GM23338 (cell line): Measurements from ENCODE around the gene IL15RA. TPM values are rescaled to one million over a fixed set of nuclear protein-coding genes. Genes with fewer than 3 reads are reported as not detected.

Source experiments
- ATAC-seq: fragments of 200-7000 bp; cut with Tn5 transposase; 3 replicates; pipeline ENCODE4 v1.9.1; 2020
- DNase-seq: peaks from one replicate; pipeline ENCODE4 v3.0.0-alpha.2; 2015; ENCODE audit warnings: low spot score
- H2AFZ ChIP-seq: fragments of 200-600 bp; sonication (generic); 2 replicates; pipeline ENCODE4 v1.8.0; 2016; ENCODE audit warnings: antibody characterized with exemption, mild to moderate bottlenecking, moderate library complexity
- H3F3A ChIP-seq: fragments of 200-600 bp; sonication (generic); replicated peaks from 2 replicates; pipeline ENCODE4 v1.8.0; 2017; ENCODE audit warnings: antibody characterized with exemption, mixed run types, low read depth
- H3K27ac ChIP-seq: fragments of 200-600 bp; sonication (generic); 2 replicates; pipeline ENCODE4 v1.6.1; 2016; ENCODE audit warnings: low read depth
- H3K27me3 ChIP-seq: fragments of 200-600 bp; sonication (generic); 2 replicates; pipeline ENCODE4 v1.8.0; 2016; ENCODE audit warnings: mild to moderate bottlenecking, mixed run types, moderate library complexity; ENCODE audit not compliant: insufficient read depth
- H3K36me3 ChIP-seq: fragments of 200-600 bp; sonication (generic); 2 replicates; pipeline ENCODE4 v1.8.0; 2016; ENCODE audit warnings: mild to moderate bottlenecking; ENCODE audit not compliant: insufficient read depth
- H3K4me1 ChIP-seq: fragments of 200-600 bp; sonication (generic); 2 replicates; pipeline ENCODE4 v1.8.0; 2016; ENCODE audit warnings: mild to moderate bottlenecking, moderate library complexity; ENCODE audit not compliant: insufficient read depth
- H3K4me2 ChIP-seq: fragments of 200-600 bp; sonication (generic); 2 replicates; pipeline ENCODE4 v1.7.1; 2017; ENCODE audit warnings: mixed run types
- H3K4me3 ChIP-seq: fragments of 200-600 bp; sonication (generic); 2 replicates; pipeline ENCODE4 v1.6.1; 2016; ENCODE audit warnings: mixed run types
- H3K79me2 ChIP-seq: fragments of 200-600 bp; sonication (generic); replicated peaks from 2 replicates; pipeline ENCODE4 v1.8.0; 2017; ENCODE audit warnings: mild to moderate bottlenecking; ENCODE audit not compliant: insufficient read depth
- H3K9me2 ChIP-seq: fragments of 200-600 bp; sonication (generic); 2 replicates; pipeline ENCODE4 v1.8.0; 2017; ENCODE audit not compliant: insufficient read depth
- H4K20me1 ChIP-seq: fragments of 200-600 bp; sonication (generic); replicated peaks from 2 replicates; pipeline ENCODE4 v1.8.0; 2017; ENCODE audit warnings: mild to moderate bottlenecking; ENCODE audit not compliant: insufficient read depth
- H3K27ac Mint-ChIP-seq: 2 replicates; pipeline ENCODE4 v1.8.0; 2020; ENCODE audit warnings: inconsistent platforms, mild to moderate bottlenecking, moderate library complexity, mixed read lengths
- H3K27me3 Mint-ChIP-seq: 3 replicates; pipeline ENCODE4 v1.8.0; 2022; ENCODE audit warnings: low read depth, mild to moderate bottlenecking, moderate library complexity, mixed read lengths, inconsistent platforms; ENCODE audit not compliant: insufficient read depth, poor library complexity
- H3K36me3 Mint-ChIP-seq: 3 replicates; pipeline ENCODE4 v1.8.0; 2021; ENCODE audit warnings: low read depth, mild to moderate bottlenecking, inconsistent platforms, moderate library complexity, mixed read lengths
- H3K4me1 Mint-ChIP-seq: 3 replicates; pipeline ENCODE4 v1.8.0; 2020; ENCODE audit warnings: mild to moderate bottlenecking, inconsistent platforms, mixed read lengths
- H3K4me3 Mint-ChIP-seq: 3 replicates; pipeline ENCODE4 v1.8.0; 2021; ENCODE audit warnings: moderate library complexity, mild to moderate bottlenecking, inconsistent platforms, mixed read lengths
- H3K9me3 Mint-ChIP-seq: 3 replicates; pipeline ENCODE4 v1.8.0; 2020; ENCODE audit warnings: moderate library complexity, mild to moderate bottlenecking, inconsistent platforms, mixed read lengths
- CREB1 ChIP-seq: fragments of 250-450 bp; sonication (Bioruptor Pico); IDR thresholded peaks from 2 replicates; pipeline ENCODE4 v1.5.0; 2020; ENCODE audit warnings: low read depth, mild to moderate bottlenecking, moderate library complexity
- CTCF ChIP-seq, 2 experiments: fragments of 200-600 bp in 1 of 2; sonication (generic) in 1 of 2; conservative IDR thresholded peaks; 2 replicates each; pipeline versions ENCODE4 v1.5.1 to v1.6.1; 2016 to 2017; ENCODE audit warnings: antibody characterized with exemption in 2 of 2, low read depth in 2 of 2, mild to moderate bottlenecking in 2 of 2, moderate library complexity in 1 of 2
- EZH2 ChIP-seq: fragments of 200-600 bp; sonication (generic); IDR thresholded peaks from one replicate; pipeline ENCODE4 v1.8.0; 2017; ENCODE audit warnings: antibody characterized with exemption, mild to moderate bottlenecking, low read depth; ENCODE audit not compliant: unreplicated experiment
- EZH2phosphoT487 ChIP-seq: fragments of 200-600 bp; sonication (generic); IDR thresholded peaks from one replicate; pipeline ENCODE4 v1.8.1; 2018; ENCODE audit warnings: antibody characterized with exemption; ENCODE audit not compliant: unreplicated experiment
- JUNB ChIP-seq: IDR thresholded peaks from one replicate; pipeline ENCODE4 v1.6.1; 2016; ENCODE audit warnings: antibody characterized with exemption; ENCODE audit not compliant: unreplicated experiment
- POLR2AphosphoS5 ChIP-seq: IDR thresholded peaks from 2 replicates; pipeline ENCODE4 v1.6.1; 2016; ENCODE audit warnings: antibody characterized with exemption, low read depth
- REST ChIP-seq: IDR thresholded peaks from one replicate; pipeline ENCODE4 v1.6.1; 2018; ENCODE audit warnings: antibody characterized with exemption; ENCODE audit not compliant: unreplicated experiment
- ZNF114 ChIP-seq: fragments of 250-450 bp; sonication (Bioruptor Pico); IDR thresholded peaks from 2 replicates; pipeline ENCODE4 v1.5.0; 2020; ENCODE audit warnings: mild to moderate bottlenecking, moderate library complexity
- ZNF331 ChIP-seq: fragments of 250-450 bp; sonication (Bioruptor Pico); IDR thresholded peaks from 2 replicates; pipeline ENCODE4 v1.5.0; 2020; ENCODE audit warnings: low read depth, mild to moderate bottlenecking, moderate library complexity
- polyA plus RNA-seq: library from polyadenylated mRNA; unstranded; fragments of >200 nt; fragmentation: Nextera tagmentation; extraction: Ambion mirVana; gene quantifications from 2 replicates; pipeline ENCODE4 v1.2.1, GENCODE V29; 2016
- total RNA-seq: library from RNA; depleted of rRNA; stranded (reverse); fragments of >200 nt; shearing (Covaris generic); gene quantifications from 2 replicates; pipeline ENCODE4 v1.2.3, GENCODE V29; 2014
- TF ChIP-seq, protein P1 (sequence below): IDR thresholded peaks from 2 replicates; pipeline ENCODE4 v1.6.1; 2016; ENCODE audit warnings: antibody characterized with exemption

The IL15RA gene
- total and polyA plus RNA-seq, 2 experiments from 2014 or later = 1.6 to 2.2 TPM

- no peak for TF ChIP-seq REST
Measured at GRCh38 chr10:5971886-5972285, 5.5 kb downstream of the IL15RA start (continued).

DNA sequence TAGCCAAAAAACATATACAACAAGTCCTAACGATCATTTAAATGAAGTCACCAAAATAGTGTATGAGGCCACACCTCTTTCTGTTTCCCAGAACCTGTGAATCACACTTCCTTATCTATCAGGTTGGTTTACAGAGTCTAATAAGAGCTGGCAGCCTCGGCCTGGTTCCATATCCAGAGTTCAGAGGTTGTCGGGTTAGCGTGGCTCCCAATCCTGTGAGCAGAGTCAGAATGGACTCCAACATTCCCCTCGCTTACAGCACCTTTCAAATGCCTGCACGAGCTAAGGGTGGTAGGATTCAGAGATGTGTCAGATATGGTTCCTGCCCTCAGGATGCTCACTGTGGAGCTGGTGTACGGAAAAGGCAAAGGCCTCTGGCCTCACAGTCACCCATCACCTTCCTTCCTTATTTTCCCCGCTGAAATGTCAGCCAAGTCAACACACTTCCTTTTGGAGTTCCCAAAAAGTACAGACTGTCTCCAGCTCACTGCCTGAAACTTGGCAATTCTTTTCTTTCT, 6.0 kb downstream of the IL15RA start:
- 0 out of 2 replicates have a peak, but pooled peaks cover 3% of the 10 kb centered on the region for H3F3A ChIP-seq
- no peak overlapping the region for H3K4me3 ChIP-seq
- H3K79me2 ChIP-seq = no peaks in the 10 kb centered on the region
- no peaks in the 10 kb centered on the region for H4K20me1 ChIP-seq
- no peak for ATAC-seq
- peaks cover 4% of the 10 kb centered on the region for H3K4me1 Mint-ChIP-seq
- H3K27ac ChIP-seq = no peak overlapping the region
- H2AFZ ChIP-seq = no peak overlapping the region
- no peaks in the 10 kb centered on the region for H3K9me2 ChIP-seq
- H3K36me3 ChIP-seq = no peaks in the 10 kb centered on the region
- H3K9me3 Mint-ChIP-seq = no peaks in the 10 kb centered on the region; the same call in 2 of the 3 replicates
- H3K4me2 ChIP-seq = no peak overlapping the region
- no peaks in the 10 kb centered on the region; the same call in 2 of the 3 replicates for H3K36me3 Mint-ChIP-seq
- H3K4me1 ChIP-seq = peaks cover 8% of the 10 kb centered on the region; the same call in 1 of the 2 replicates
- no peak for DNase-seq
- H3K27me3 ChIP-seq = peaks cover 17% of the 10 kb centered on the region
- no peak overlapping the region for H3K27ac Mint-ChIP-seq
- H3K4me3 Mint-ChIP-seq = no peak overlapping the region
- H3K27me3 Mint-ChIP-seq = peaks cover 17% of the 10 kb centered on the region
- no peak for TF ChIP-seq CREB1 (CRISPR knock-in tag)
- TF ChIP-seq JUNB = no peak
- TF ChIP-seq, protein P1, sequence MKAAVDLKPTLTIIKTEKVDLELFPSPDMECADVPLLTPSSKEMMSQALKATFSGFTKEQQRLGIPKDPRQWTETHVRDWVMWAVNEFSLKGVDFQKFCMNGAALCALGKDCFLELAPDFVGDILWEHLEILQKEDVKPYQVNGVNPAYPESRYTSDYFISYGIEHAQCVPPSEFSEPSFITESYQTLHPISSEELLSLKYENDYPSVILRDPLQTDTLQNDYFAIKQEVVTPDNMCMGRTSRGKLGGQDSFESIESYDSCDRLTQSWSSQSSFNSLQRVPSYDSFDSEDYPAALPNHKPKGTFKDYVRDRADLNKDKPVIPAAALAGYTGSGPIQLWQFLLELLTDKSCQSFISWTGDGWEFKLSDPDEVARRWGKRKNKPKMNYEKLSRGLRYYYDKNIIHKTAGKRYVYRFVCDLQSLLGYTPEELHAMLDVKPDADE = no peak
- TF ChIP-seq ZNF114 (CRISPR knock-in tag) = no peak
- TF ChIP-seq EZH2phosphoT487 = no peak
- TF ChIP-seq REST = no peak
- TF ChIP-seq EZH2 = no peak
- no peak for TF ChIP-seq POLR2AphosphoS5
- no peak for TF ChIP-seq ZNF331 (CRISPR knock-in tag)
- TF ChIP-seq CTCF (conservative IDR thresholded peaks at IDR 0.05; ENCODE audit: low read depth in 2 of 2) = no peak
